ENCODE results near the gene ANO6. TPM values are rescaled to one million over a fixed set of nuclear protein-coding genes. Genes with fewer than 3 reads are reported as not detected.
A peak's percentile ranks its signal among the peaks of the same experiment; 100 is the strongest.

Gene ANO6
- polyA plus RNA-seq, 2 donors, result 2.6 to 6.9 TPM

DNA sequence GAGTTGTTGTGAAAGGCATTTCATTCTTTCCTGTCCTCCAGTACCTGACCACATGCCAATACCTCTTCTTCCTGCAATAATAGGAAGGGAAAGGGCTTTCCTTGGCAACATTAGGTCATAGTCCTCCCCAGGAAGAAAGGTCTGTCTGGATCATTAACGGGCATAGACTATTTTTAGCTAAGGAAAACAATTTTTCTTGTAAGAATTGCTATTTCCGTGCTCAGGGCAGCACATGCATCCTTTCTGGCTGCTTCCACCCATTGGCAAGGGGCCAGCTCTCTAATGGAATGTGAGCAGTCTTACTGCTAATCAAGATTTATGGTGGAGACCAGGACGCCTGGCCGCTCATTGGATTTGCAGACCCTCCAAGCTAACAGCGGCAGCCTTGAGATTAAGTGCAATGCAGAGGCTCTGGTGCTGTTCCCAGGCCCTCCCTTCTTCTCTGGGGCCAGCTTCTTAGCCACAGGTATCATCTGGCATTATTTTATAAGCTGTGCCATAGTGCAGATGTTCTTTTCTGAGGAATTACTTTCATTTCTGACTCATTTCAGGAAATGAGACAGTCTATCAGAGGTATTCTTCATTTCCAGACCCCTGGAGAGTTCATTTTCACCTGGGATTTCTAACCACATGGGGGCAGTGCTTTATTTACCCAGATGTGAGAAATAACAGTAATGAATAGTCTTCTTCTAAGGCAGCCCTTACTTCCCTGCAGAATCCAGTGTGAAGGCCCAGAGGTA, 52.9 kb downstream of the ANO6 start:
- peak overlapping the region in 1 of 2 donors; percentile 74 for H3K27ac ChIP-seq (ENCODE audit: low read depth in 2 of 2, low read length in 1 of 2)
- H3K4me3 ChIP-seq (ENCODE audit: low read depth in 1 of 2, low read length in 2 of 2), result no peak overlapping the region
- no peaks in the 10 kb centered on the region for H3K9me3 ChIP-seq (ENCODE audit: control insufficient read depth in 2 of 2, insufficient read depth in 1 of 2, low read depth in 1 of 2, low read length in 1 of 2)
- 9 to 16% methylated on average over 5 of the region's 5 CpGs for WGBS, 2 donors
- H3K27me3 ChIP-seq (ENCODE audit: control insufficient read depth in 1 of 2, insufficient read depth in 2 of 2, low read length in 2 of 2), result no peaks in the 10 kb centered on the region
- H3K36me3 ChIP-seq (ENCODE audit: control insufficient read depth in 2 of 2, insufficient read depth in 2 of 2, low read length in 1 of 2), result no peaks in the 10 kb centered on the region
- peaks cover 0 to 2% of the 10 kb centered on the region in 2 donors for H3K4me1 ChIP-seq (ENCODE audit: control insufficient read depth in 2 of 2, insufficient read depth in 2 of 2, low read length in 1 of 2)

DNA sequence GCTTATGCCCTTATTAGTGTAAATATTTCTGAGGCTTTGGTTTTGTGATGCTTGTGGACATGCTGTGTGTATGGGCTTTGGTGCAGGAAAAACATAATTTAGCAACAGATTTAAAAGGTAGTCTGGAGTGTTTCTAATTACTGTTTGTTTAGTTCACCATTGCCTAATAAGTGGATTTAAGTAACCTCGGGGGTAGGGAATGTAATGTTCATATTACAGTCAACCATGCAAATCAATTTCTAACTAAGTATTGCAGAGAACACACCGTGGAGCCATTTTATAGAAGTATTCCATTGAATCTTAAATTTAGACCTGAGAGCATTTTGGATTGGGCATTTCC, 53.5 kb downstream of the ANO6 start:
- H3K27me3 ChIP-seq (ENCODE audit: control insufficient read depth in 1 of 2, insufficient read depth in 2 of 2, low read length in 2 of 2), result no peaks in the 10 kb centered on the region
- H3K9me3 ChIP-seq (ENCODE audit: control insufficient read depth in 2 of 2, insufficient read depth in 1 of 2, low read depth in 1 of 2, low read length in 1 of 2), result no peaks in the 10 kb centered on the region
- no peaks in the 10 kb centered on the region for H3K36me3 ChIP-seq (ENCODE audit: control insufficient read depth in 2 of 2, insufficient read depth in 2 of 2, low read length in 1 of 2)
- no peak overlapping the region for H3K4me3 ChIP-seq (ENCODE audit: low read depth in 1 of 2, low read length in 2 of 2)
- WGBS, 2 donors, result 46 to 61% methylated on average over 2 of the region's 2 CpGs
- peaks cover 0 to 2% of the 10 kb centered on the region in 2 donors for H3K4me1 ChIP-seq (ENCODE audit: control insufficient read depth in 2 of 2, insufficient read depth in 2 of 2, low read length in 1 of 2)
- H3K27ac ChIP-seq (ENCODE audit: low read depth in 2 of 2, low read length in 1 of 2), result no peak overlapping the region

DNA sequence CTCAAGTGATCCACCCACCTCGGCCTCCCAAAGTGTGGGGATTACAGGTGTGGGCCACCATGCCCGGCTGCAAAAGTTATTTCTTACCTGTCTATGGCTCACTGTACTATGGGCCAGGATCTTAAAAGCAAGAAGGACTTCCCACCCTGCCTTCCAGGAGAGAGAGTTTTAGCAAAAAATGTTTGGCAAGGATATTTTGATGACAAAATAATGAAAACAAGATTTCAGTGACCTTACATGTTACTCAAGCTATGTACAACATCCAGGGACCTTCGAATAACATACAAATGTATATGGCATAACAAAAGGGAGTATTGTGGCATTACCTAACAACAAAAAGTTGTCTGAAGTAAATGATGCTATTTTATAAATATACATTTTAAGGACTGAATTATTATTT, 55.1 kb downstream of the ANO6 start:
- Histone ChIP-seq H3K4me3 (ENCODE audit: low read depth in 1 of 2, low read length in 2 of 2) (no peak overlapping the region), H3K9me3 (ENCODE audit: control insufficient read depth in 2 of 2, insufficient read depth in 1 of 2, low read depth in 1 of 2, low read length in 1 of 2) (no peaks in the 10 kb centered on the region), H3K27ac (ENCODE audit: low read depth in 2 of 2, low read length in 1 of 2) (no peak overlapping the region), H3K36me3 (ENCODE audit: control insufficient read depth in 2 of 2, insufficient read depth in 2 of 2, low read length in 1 of 2) (no peaks in the 10 kb centered on the region), H3K4me1 (ENCODE audit: control insufficient read depth in 2 of 2, insufficient read depth in 2 of 2, low read length in 1 of 2) (peaks cover 0 to 2% of the 10 kb centered on the region in 2 donors), H3K27me3 (ENCODE audit: control insufficient read depth in 1 of 2, insufficient read depth in 2 of 2, low read length in 2 of 2) (no peaks in the 10 kb centered on the region)
- 91 to 92% methylated on average over 3 of the region's 3 CpGs for WGBS, 2 donors

DNA sequence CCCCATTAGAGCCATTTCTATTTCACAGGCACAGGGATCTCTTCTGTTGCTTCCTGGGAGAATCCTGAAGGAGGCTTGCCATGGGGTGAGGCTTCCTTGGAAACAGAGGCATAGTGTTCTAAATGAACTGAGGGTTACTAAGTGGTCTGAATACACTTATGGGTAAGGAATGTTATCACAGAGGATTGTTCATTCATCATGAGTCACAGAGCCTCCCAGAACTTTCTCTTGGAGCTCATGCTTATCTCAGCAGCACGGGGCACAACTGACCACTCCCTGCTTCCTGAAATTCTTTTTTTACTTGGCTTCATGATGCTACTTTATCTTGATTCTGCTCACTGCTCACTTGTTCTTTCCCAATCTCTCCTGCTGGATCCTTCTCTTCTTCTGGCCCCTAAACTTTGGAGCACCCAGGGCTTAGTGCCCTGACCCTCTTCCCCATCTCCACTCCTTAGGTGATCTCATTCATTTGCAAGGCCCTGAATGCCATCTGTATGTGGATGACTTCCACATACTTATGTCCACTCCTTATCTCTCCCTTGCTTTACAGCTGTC, 57.9 kb downstream of the ANO6 start:
- H3K27ac ChIP-seq (ENCODE audit: low read depth in 2 of 2, low read length in 1 of 2), result no peak overlapping the region
- no peaks in the 10 kb centered on the region for H3K27me3 ChIP-seq (ENCODE audit: control insufficient read depth in 1 of 2, insufficient read depth in 2 of 2, low read length in 2 of 2)
- no peaks in the 10 kb centered on the region for H3K36me3 ChIP-seq (ENCODE audit: control insufficient read depth in 2 of 2, insufficient read depth in 2 of 2, low read length in 1 of 2)
- WGBS, 2 donors, result 13 to 37% methylated on average over 1 of the region's 1 CpG
- H3K4me1 ChIP-seq (ENCODE audit: control insufficient read depth in 2 of 2, insufficient read depth in 2 of 2, low read length in 1 of 2), result peaks cover 0 to 4% of the 10 kb centered on the region in 2 donors
- H3K9me3 ChIP-seq (ENCODE audit: control insufficient read depth in 2 of 2, insufficient read depth in 1 of 2, low read depth in 1 of 2, low read length in 1 of 2), result no peaks in the 10 kb centered on the region
- H3K4me3 ChIP-seq (ENCODE audit: low read depth in 1 of 2, low read length in 2 of 2), result no peak overlapping the region

GRCh38 chr12:45276154-45276755, 60.4 kb downstream of the ANO6 start:
- H3K36me3 ChIP-seq (ENCODE audit: control insufficient read depth in 2 of 2, insufficient read depth in 2 of 2, low read length in 1 of 2), result no peaks in the 10 kb centered on the region
- H3K4me3 ChIP-seq (ENCODE audit: low read depth in 1 of 2, low read length in 2 of 2), result no peak overlapping the region
- peaks cover 0 to 3% of the 10 kb centered on the region in 2 donors for H3K4me1 ChIP-seq (ENCODE audit: control insufficient read depth in 2 of 2, insufficient read depth in 2 of 2, low read length in 1 of 2)
- H3K27me3 ChIP-seq (ENCODE audit: control insufficient read depth in 1 of 2, insufficient read depth in 2 of 2, low read length in 2 of 2), result no peaks in the 10 kb centered on the region
- no peaks in the 10 kb centered on the region for H3K9me3 ChIP-seq (ENCODE audit: control insufficient read depth in 2 of 2, insufficient read depth in 1 of 2, low read depth in 1 of 2, low read length in 1 of 2)
- 79% methylated on average over 5 of the region's 5 CpGs for WGBS, 2 donors
- H3K27ac ChIP-seq (ENCODE audit: low read depth in 2 of 2, low read length in 1 of 2), result no peak overlapping the region

GRCh38 chr12:45278447-45278846, 62.6 kb downstream of the ANO6 start:
- Histone ChIP-seq H3K36me3 (ENCODE audit: control insufficient read depth in 2 of 2, insufficient read depth in 2 of 2, low read length in 1 of 2) (no peaks in the 10 kb centered on the region), H3K27me3 (ENCODE audit: control insufficient read depth in 1 of 2, insufficient read depth in 2 of 2, low read length in 2 of 2) (no peaks in the 10 kb centered on the region), H3K4me3 (ENCODE audit: low read depth in 1 of 2, low read length in 2 of 2) (no peak overlapping the region), H3K4me1 (ENCODE audit: control insufficient read depth in 2 of 2, insufficient read depth in 2 of 2, low read length in 1 of 2) (peaks cover 0 to 6% of the 10 kb centered on the region in 2 donors), H3K27ac (ENCODE audit: low read depth in 2 of 2, low read length in 1 of 2) (no peak overlapping the region), H3K9me3 (ENCODE audit: control insufficient read depth in 2 of 2, insufficient read depth in 1 of 2, low read depth in 1 of 2, low read length in 1 of 2) (no peaks in the 10 kb centered on the region)
- WGBS, 2 donors, result 51 to 91% methylated on average over 1 of the region's 1 CpG

- Histone ChIP-seq H3K36me3 (ENCODE audit: control insufficient read depth in 2 of 2, insufficient read depth in 2 of 2, low read length in 1 of 2) (no peaks in the 10 kb centered on the region), H3K4me3 (ENCODE audit: low read depth in 1 of 2, low read length in 2 of 2) (no peak overlapping the region), H3K27ac (ENCODE audit: low read depth in 2 of 2, low read length in 1 of 2) (no peak overlapping the region), H3K4me1 (ENCODE audit: control insufficient read depth in 2 of 2, insufficient read depth in 2 of 2, low read length in 1 of 2) (peaks cover 0 to 6% of the 10 kb centered on the region in 2 donors), H3K9me3 (ENCODE audit: control insufficient read depth in 2 of 2, insufficient read depth in 1 of 2, low read depth in 1 of 2, low read length in 1 of 2) (no peaks in the 10 kb centered on the region), H3K27me3 (ENCODE audit: control insufficient read depth in 1 of 2, insufficient read depth in 2 of 2, low read length in 2 of 2) (no peaks in the 10 kb centered on the region)
- 78 to 89% methylated on average over 4 of the region's 4 CpGs for WGBS, 2 donors
These were observed 64.3 kb downstream of the ANO6 start for GRCh38 chr12:45279931-45280830.

GRCh38 chr12:45281994-45282393, 66.1 kb downstream of the ANO6 start:
- Histone ChIP-seq H3K27me3 (ENCODE audit: control insufficient read depth in 1 of 2, insufficient read depth in 2 of 2, low read length in 2 of 2) (no peaks in the 10 kb centered on the region), H3K9me3 (ENCODE audit: control insufficient read depth in 2 of 2, insufficient read depth in 1 of 2, low read depth in 1 of 2, low read length in 1 of 2) (no peaks in the 10 kb centered on the region), H3K4me3 (ENCODE audit: low read depth in 1 of 2, low read length in 2 of 2) (no peak overlapping the region), H3K4me1 (ENCODE audit: control insufficient read depth in 2 of 2, insufficient read depth in 2 of 2, low read length in 1 of 2) (peaks cover 0 to 3% of the 10 kb centered on the region in 2 donors), H3K27ac (ENCODE audit: low read depth in 2 of 2, low read length in 1 of 2) (no peak overlapping the region), H3K36me3 (ENCODE audit: control insufficient read depth in 2 of 2, insufficient read depth in 2 of 2, low read length in 1 of 2) (no peaks in the 10 kb centered on the region)
- 96 to 97% methylated on average over 1 of the region's 1 CpG for WGBS, 2 donors

- Histone ChIP-seq H3K27ac (ENCODE audit: low read depth in 2 of 2, low read length in 1 of 2) (no peak overlapping the region), H3K4me3 (ENCODE audit: low read depth in 1 of 2, low read length in 2 of 2) (no peak overlapping the region), H3K36me3 (ENCODE audit: control insufficient read depth in 2 of 2, insufficient read depth in 2 of 2, low read length in 1 of 2) (no peaks in the 10 kb centered on the region), H3K27me3 (ENCODE audit: control insufficient read depth in 1 of 2, insufficient read depth in 2 of 2, low read length in 2 of 2) (no peaks in the 10 kb centered on the region), H3K9me3 (ENCODE audit: control insufficient read depth in 2 of 2, insufficient read depth in 1 of 2, low read depth in 1 of 2, low read length in 1 of 2) (no peaks in the 10 kb centered on the region), H3K4me1 (ENCODE audit: control insufficient read depth in 2 of 2, insufficient read depth in 2 of 2, low read length in 1 of 2) (peaks cover 0 to 3% of the 10 kb centered on the region in 2 donors)
- 86 to 96% methylated on average over 4 of the region's 4 CpGs for WGBS, 2 donors
These were observed 66.5 kb downstream of the ANO6 start for GRCh38 chr12:45282411-45282810.

All from esophagus (tissue), 2 donors.